ENCODE results near the gene BICC1.

GRCh38 chr10:58557714-58558113, 45.0 kb downstream of the BICC1 start:
- TF ChIP-seq POLR2A (IDR thresholded peaks at IDR 0.05), result no peak
- TF ChIP-seq, protein P1, sequence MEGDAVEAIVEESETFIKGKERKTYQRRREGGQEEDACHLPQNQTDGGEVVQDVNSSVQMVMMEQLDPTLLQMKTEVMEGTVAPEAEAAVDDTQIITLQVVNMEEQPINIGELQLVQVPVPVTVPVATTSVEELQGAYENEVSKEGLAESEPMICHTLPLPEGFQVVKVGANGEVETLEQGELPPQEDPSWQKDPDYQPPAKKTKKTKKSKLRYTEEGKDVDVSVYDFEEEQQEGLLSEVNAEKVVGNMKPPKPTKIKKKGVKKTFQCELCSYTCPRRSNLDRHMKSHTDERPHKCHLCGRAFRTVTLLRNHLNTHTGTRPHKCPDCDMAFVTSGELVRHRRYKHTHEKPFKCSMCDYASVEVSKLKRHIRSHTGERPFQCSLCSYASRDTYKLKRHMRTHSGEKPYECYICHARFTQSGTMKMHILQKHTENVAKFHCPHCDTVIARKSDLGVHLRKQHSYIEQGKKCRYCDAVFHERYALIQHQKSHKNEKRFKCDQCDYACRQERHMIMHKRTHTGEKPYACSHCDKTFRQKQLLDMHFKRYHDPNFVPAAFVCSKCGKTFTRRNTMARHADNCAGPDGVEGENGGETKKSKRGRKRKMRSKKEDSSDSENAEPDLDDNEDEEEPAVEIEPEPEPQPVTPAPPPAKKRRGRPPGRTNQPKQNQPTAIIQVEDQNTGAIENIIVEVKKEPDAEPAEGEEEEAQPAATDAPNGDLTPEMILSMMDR (IDR thresholded peaks at IDR 0.05), result no peak

All from upper lobe of left lung (tissue), 4 donors.